A549 (cell line): ENCODE measurements around the gene PPP2R5E. TPM values are rescaled to one million over a fixed set of nuclear protein-coding genes. Genes with fewer than 3 reads are reported as not detected.
A peak's percentile ranks its signal among the peaks of the same experiment; 100 is the strongest.

Experiments
- ATAC-seq, 2 experiments: fragments of 200-7000 bp in 1 of 2; fragments of >200 bp in 1 of 2; cut with Nextera tagmentation in 1 of 2; cut with Tn5 transposase in 1 of 2; 3 replicates each; pipeline versions ENCODE4 v1.8.0 to v1.9.1; 2018 to 2020; ENCODE audit warnings: mild to moderate bottlenecking in 1 of 2, moderate library complexity in 1 of 2
- CTCF ChIA-PET: fragments of 300-600 bp; sonication (Branson Sonifier 250); formaldehyde crosslinking; extraction: SDS; loops from one replicate; lab custom pipeline; 2021; ENCODE audit warnings: antibody characterized with exemption, inconsistent platforms; lab: Yijun Ruan, JAX
- POLR2A ChIA-PET: fragments of 350-600 bp; formaldehyde crosslinking; extraction: SDS; loops from one replicate; lab custom pipeline; 2021; ENCODE audit warnings: antibody characterized with exemption, inconsistent platforms; lab: Yijun Ruan, JAX
- DNase-seq, 2 experiments: peaks; one replicate each; pipeline versions ENCODE4 v3.0.0 to v3.0.0-alpha.2; 2011 to 2016; ENCODE audit warnings: low read depth in 1 of 2, low spot score in 1 of 2
- FAIRE-seq: peaks from 2 replicates; lab custom pipeline; 2011; peaks lifted over from hg19 to GRCh38; lab: Jason Lieb, UNC
- H3K27ac ChIP-seq, 2 experiments: fragments of >200 bp; sonication (Bioruptor Twin); formaldehyde crosslinking; 3 replicates each; pipeline ENCODE4 v1.5.1; 2016 to 2017
- H3K4me1 ChIP-seq: fragments of >200 bp; sonication (Bioruptor Twin); formaldehyde crosslinking; 3 replicates; pipeline ENCODE4 v1.6.1; 2016
- H3K4me2 ChIP-seq: fragments of >200 bp; sonication (Bioruptor Twin); formaldehyde crosslinking; 3 replicates; pipeline ENCODE4 v1.6.1; 2016
- H3K4me3 ChIP-seq: fragments of >200 bp; sonication (Bioruptor Twin); formaldehyde crosslinking; 3 replicates; pipeline ENCODE4 v1.5.1; 2016
- H3K9me3 ChIP-seq: fragments of >200 bp; sonication (Bioruptor Twin); formaldehyde crosslinking; 3 replicates; pipeline ENCODE4 v1.6.1; 2016
- CEBPB ChIP-seq, 2 experiments: fragments of >200 bp in 1 of 2; sonication (Bioruptor Twin) in 1 of 2; formaldehyde crosslinking in 1 of 2; IDR thresholded peaks; 2 replicates each; pipeline ENCODE4 v1.6.1; 2012 to 2016
- EP300 ChIP-seq, 2 experiments: fragments of >200 bp; sonication (Bioruptor Twin); formaldehyde crosslinking; IDR thresholded peaks; 2 replicates in 1 of 2; 3 replicates in 1 of 2; pipeline ENCODE4 v1.6.1; 2016 to 2017
- FOSB ChIP-seq: fragments of 250-450 bp; sonication (Bioruptor Pico); IDR thresholded peaks from 2 replicates; pipeline ENCODE4 v1.5.0; 2020; ENCODE audit warnings: mild to moderate bottlenecking, moderate library complexity
- FOSL2 ChIP-seq, 2 experiments: fragments of 450-650 bp in 1 of 2; fragments of >200 bp in 1 of 2; sonication (Bioruptor Twin) in 1 of 2; formaldehyde crosslinking; IDR thresholded peaks; 2 replicates each; pipeline versions ENCODE4 v1.5.0 to v1.6.1; 2016 to 2020; ENCODE audit warnings: mild to moderate bottlenecking in 1 of 2, moderate library complexity in 1 of 2
- FOXS1 ChIP-seq: fragments of 250-450 bp; sonication (Bioruptor Pico); IDR thresholded peaks from 2 replicates; pipeline ENCODE4 v1.5.0; 2020; ENCODE audit warnings: mild to moderate bottlenecking, moderate library complexity
- GATA3 ChIP-seq: IDR thresholded peaks from 2 replicates; pipeline ENCODE4 v1.6.1; 2012; ENCODE audit warnings: borderline replicate concordance
- JUN ChIP-seq, 2 experiments: fragments of >200 bp; sonication (Bioruptor Twin); formaldehyde crosslinking; IDR thresholded peaks; 2 replicates in 1 of 2; 3 replicates in 1 of 2; pipeline ENCODE4 v1.6.1; 2016 to 2017
- JUNB ChIP-seq: fragments of >200 bp; sonication (Bioruptor Twin); formaldehyde crosslinking; IDR thresholded peaks from 2 replicates; pipeline ENCODE4 v1.6.1; 2016
- KDM5A ChIP-seq: fragments of 200-600 bp; sonication (generic); IDR thresholded peaks from 2 replicates; pipeline ENCODE4 v1.6.1; 2016; ENCODE audit warnings: antibody characterized with exemption, mild to moderate bottlenecking
- MAFK ChIP-seq: fragments of 450-650 bp; IDR thresholded peaks from 2 replicates; pipeline ENCODE4 v1.6.1; 2014; ENCODE audit not compliant: partially characterized antibody
- POLR2A ChIP-seq: IDR thresholded peaks from 2 replicates; pipeline ENCODE4 v1.6.1; 2012; ENCODE audit warnings: mild to moderate bottlenecking, low read length
- RAD21 ChIP-seq, 2 experiments: fragments of >200 bp in 1 of 2; sonication (Bioruptor Twin) in 1 of 2; formaldehyde crosslinking in 1 of 2; IDR thresholded peaks in 1 of 2; conservative IDR thresholded peaks in 1 of 2; 2 replicates in 1 of 2; 3 replicates in 1 of 2; pipeline ENCODE4 v1.6.1; 2012 to 2018; ENCODE audit warnings: inconsistent platforms in 1 of 2
- RARB ChIP-seq: fragments of 250-450 bp; sonication (Bioruptor Pico); IDR thresholded peaks from 2 replicates; pipeline ENCODE4 v1.8.0; 2021; ENCODE audit warnings: mild to moderate bottlenecking, moderate library complexity
- RCOR1 ChIP-seq: fragments of 150-350 bp; IDR thresholded peaks from 2 replicates; pipeline ENCODE4 v1.6.1; 2014; ENCODE audit warnings: antibody characterized with exemption, low read length, low read depth
- RFX5 ChIP-seq: fragments of 450-650 bp; IDR thresholded peaks from 2 replicates; pipeline ENCODE4 v1.7.1; 2014; ENCODE audit warnings: antibody characterized with exemption, mild to moderate bottlenecking, moderate library complexity
- SMC3 ChIP-seq: fragments of >200 bp; sonication (Bioruptor Twin); formaldehyde crosslinking; IDR thresholded peaks from 3 replicates; pipeline ENCODE4 v1.6.1; 2018; ENCODE audit warnings: inconsistent platforms
- WGBS: methylation state at CpG from one replicate; pipeline ENCODE4 v1.1.6; 2017; ENCODE audit errors: missing lambda C conversion rate; 5-methylcytosine and 5-hydroxymethylcytosine counted together
- polyA plus RNA-seq, 4 experiments: library from polyadenylated mRNA; depleted of rRNA in 3 of 4; stranded (reverse); fragments of >200 nt; fragmentation: RNase III in 1 of 4; extraction: RNeasy Plus Mini Kit Qiagen cat#74134 plus additional on column Dnase treatment in 1 of 4; gene quantifications; 2 replicates in 3 of 4; 3 replicates in 1 of 4; pipeline ENCODE4 v1.2.3, GENCODE V29; 2011 to 2017
- TF ChIP-seq, protein P1 (sequence below): IDR thresholded peaks from 2 replicates; pipeline ENCODE4 v1.6.1; 2012; ENCODE audit warnings: low read depth, borderline replicate concordance
- TF ChIP-seq, protein P2 (sequence below): IDR thresholded peaks from 2 replicates; pipeline ENCODE4 v1.6.1; 2012
- TF ChIP-seq, protein P3 (sequence below): fragments of 250-450 bp; sonication (Bioruptor Pico); IDR thresholded peaks from 2 replicates; pipeline ENCODE4 v1.5.0; 2021; ENCODE audit warnings: mild to moderate bottlenecking, moderate library complexity, borderline replicate concordance
- TF ChIP-seq, protein P4 (sequence below): IDR thresholded peaks from 2 replicates; pipeline ENCODE4 v1.6.1; 2012

The PPP2R5E gene
- polyA plus RNA-seq, 2 of the 4 experiments (the other 2 are of a cell fraction) = 21.4 to 23.2 TPM

DNA sequence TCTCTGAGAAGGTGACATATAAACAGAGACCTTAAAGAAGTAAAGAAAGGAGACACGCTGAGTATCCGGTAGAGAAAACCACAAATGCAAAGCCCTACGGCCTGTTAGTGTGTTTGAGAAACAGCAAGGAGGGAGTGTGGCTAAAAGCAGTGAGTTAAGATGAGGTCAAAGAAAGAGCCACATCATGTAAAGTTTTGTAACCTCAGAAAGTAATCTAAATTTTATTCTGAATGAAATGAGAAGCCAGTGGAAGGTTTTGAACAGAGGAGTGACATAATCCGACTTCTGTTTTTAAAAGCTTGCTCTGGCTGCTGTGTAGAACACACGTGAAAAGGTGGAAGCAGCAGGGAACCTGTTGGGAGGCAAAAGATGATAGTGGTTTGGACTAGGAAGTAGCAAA, 32.6 kb downstream of the PPP2R5E start (continued):
- TF ChIP-seq FOXS1 (CRISPR knock-in tag) (no peak), GATA3 (no peak), JUNB (no peak)

DNA sequence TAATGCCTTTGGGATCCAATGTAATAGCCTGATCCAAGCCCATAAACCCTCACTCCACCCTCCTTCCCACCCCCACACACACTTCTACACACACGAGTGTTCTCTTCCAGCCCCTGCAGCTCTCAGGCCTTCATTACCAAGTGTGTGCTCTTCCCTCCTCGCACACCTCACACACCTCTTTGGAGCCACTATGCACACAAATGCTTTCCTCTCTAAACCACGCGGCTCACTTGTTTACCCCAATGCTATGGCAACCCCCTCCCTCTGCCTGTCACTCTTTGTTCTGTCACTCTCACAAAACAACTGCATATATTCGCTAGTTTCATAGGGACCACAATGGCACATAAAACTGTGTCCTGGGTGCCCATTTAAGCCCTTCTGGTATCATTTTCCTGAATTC, 35.1 kb downstream of the PPP2R5E start:
- no peak overlapping the region for H3K4me3 ChIP-seq
- WGBS = 78% methylated on average over 5 of the region's 5 CpGs
- POLR2A ChIA-PET = no interaction called here
- FAIRE-seq (no peak), ATAC-seq (no peak), DNase-seq (no peak)
- H3K4me2 ChIP-seq = no peak overlapping the region
- TF ChIP-seq RARB (CRISPR knock-in tag) (no peak), KDM5A (no peak), SMC3 (no peak)
- H3K4me1 ChIP-seq = peaks cover 22% of the 10 kb centered on the region
- no peaks in the 10 kb centered on the region for H3K9me3 ChIP-seq
- CTCF ChIA-PET = interaction anchor here (1.1 to 2.1 kb wide), 3 partner anchors 14 to 119 kb away, joined by 3 to 7 read pairs (median 6); no protein-coding TSS in a partner anchor
- no peak overlapping the region for H3K27ac ChIP-seq

DNA sequence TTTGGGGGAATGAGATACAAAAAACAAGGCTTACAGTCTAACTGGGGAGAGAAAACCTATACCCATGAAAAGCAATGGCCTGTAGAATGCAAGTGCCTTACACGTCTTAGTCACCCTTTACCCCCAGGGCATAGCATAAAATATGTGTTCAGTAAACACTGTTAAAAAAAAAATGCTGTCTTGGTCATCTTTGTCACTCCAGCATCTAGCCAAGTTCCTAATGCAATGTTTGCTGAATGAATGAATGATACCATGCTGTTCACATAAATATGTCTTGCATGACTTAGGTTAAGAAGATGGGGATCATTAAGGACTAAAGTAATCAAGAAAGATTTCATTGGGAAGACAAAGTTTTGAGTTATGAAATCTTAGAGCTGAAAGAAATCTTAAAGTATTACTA, 38.5 kb downstream of the PPP2R5E start:
- ATAC-seq (peak; percentile 85 to 86), FAIRE-seq (peak; percentile 72), DNase-seq (peak; percentile 52 to 85)
- Histone ChIP-seq H3K4me1 (peaks cover 31% of the 10 kb centered on the region), H3K4me3 (0 out of 3 replicates have a peak overlapping the region, but pooled peaks have one; percentile 1), H3K9me3 (no peaks in the 10 kb centered on the region), H3K27ac (peak overlapping the region; percentile 55 to 75; a peak in 5 of 6 replicates), H3K4me2 (peak overlapping the region; percentile 59)
- peak; percentile 4 to 73; a peak in 2 of 4 replicates for TF ChIP-seq CEBPB (IDR thresholded peaks at IDR 0.05)
- TF ChIP-seq, protein P1, sequence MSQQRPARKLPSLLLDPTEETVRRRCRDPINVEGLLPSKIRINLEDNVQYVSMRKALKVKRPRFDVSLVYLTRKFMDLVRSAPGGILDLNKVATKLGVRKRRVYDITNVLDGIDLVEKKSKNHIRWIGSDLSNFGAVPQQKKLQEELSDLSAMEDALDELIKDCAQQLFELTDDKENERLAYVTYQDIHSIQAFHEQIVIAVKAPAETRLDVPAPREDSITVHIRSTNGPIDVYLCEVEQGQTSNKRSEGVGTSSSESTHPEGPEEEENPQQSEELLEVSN = no peak
- TF ChIP-seq JUN (IDR thresholded peaks at IDR 0.05) = peak; percentile 29 to 40; a peak in 2 of 5 replicates
- 0 out of 2 replicates have a peak, but pooled peaks have one; percentile 43 for TF ChIP-seq JUNB
- no peak for TF ChIP-seq POLR2A
- TF ChIP-seq RAD21 (conservative IDR thresholded peaks at IDR 0.05 in 1 of 2, IDR thresholded peaks at IDR 0.05 in 1 of 2) = 0 out of 5 replicates have a peak, but pooled peaks of 1 of the 2 experiments have one; percentile 13
- no peak for TF ChIP-seq FOSB
- TF ChIP-seq RCOR1 = no peak
- TF ChIP-seq EP300 (IDR thresholded peaks at IDR 0.05) = peak in 1 of 2 experiments; percentile 33; a peak in 1 of 5 replicates
- TF ChIP-seq MAFK = peak; percentile 35
- TF ChIP-seq, protein P2, sequence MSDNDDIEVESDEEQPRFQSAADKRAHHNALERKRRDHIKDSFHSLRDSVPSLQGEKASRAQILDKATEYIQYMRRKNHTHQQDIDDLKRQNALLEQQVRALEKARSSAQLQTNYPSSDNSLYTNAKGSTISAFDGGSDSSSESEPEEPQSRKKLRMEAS = peak; percentile 52
- peak; percentile 43; the same call in 1 of the 2 replicates for TF ChIP-seq GATA3
- TF ChIP-seq, protein P3, sequence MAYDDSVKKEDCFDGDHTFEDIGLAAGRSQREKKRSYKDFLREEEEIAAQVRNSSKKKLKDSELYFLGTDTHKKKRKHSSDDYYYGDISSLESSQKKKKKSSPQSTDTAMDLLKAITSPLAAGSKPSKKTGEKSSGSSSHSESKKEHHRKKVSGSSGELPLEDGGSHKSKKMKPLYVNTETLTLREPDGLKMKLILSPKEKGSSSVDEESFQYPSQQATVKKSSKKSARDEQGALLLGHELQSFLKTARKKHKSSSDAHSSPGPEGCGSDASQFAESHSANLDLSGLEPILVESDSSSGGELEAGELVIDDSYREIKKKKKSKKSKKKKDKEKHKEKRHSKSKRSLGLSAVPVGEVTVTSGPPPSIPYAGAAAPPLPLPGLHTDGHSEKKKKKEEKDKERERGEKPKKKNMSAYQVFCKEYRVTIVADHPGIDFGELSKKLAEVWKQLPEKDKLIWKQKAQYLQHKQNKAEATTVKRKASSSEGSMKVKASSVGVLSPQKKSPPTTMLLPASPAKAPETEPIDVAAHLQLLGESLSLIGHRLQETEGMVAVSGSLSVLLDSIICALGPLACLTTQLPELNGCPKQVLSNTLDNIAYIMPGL = no peak
- TF ChIP-seq, protein P4, sequence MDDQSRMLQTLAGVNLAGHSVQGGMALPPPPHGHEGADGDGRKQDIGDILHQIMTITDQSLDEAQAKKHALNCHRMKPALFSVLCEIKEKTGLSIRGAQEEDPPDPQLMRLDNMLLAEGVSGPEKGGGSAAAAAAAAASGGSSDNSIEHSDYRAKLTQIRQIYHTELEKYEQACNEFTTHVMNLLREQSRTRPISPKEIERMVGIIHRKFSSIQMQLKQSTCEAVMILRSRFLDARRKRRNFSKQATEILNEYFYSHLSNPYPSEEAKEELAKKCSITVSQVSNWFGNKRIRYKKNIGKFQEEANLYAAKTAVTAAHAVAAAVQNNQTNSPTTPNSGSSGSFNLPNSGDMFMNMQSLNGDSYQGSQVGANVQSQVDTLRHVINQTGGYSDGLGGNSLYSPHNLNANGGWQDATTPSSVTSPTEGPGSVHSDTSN = no peak
- TF ChIP-seq FOSL2 (IDR thresholded peaks at IDR 0.05) = peak; percentile 39; the same call in 1 of the 2 replicates
- TF ChIP-seq FOSL2 (CRISPR knock-in tag; IDR thresholded peaks at IDR 0.05) = peak; percentile 83
- no peak for TF ChIP-seq RFX5
- ChIA-PET CTCF (no interaction called here), POLR2A (interaction anchor here (0.9 to 1.0 kb wide), 2 partner anchors 11 to 39 kb away, joined by 3 to 4 read pairs; partner anchors contain the start of gene PPP2R5E)
- WGBS = 0% methylated on average over 1 of the region's 1 CpG
